RWPE2 (cell line): ENCODE results near the gene TARP.

Source experiments
- ATAC-seq: fragments of 200-7000 bp; cut with Tn5 transposase; 3 replicates; pipeline ENCODE4 v1.9.1; 2021; ENCODE audit warnings: low read depth
- DNase-seq: peaks from one replicate; pipeline ENCODE4 v3.0.0-alpha.2; 2020; ENCODE audit warnings: low spot score
- H3K27ac ChIP-seq: fragments of 450-650 bp; 2 replicates; pipeline ENCODE4 v1.5.1; 2017; ENCODE audit warnings: mild to moderate bottlenecking; ENCODE audit not compliant: poor library complexity, severe bottlenecking
- H3K27me3 ChIP-seq: fragments of 250-450 bp; sonication (Bioruptor Pico); 2 replicates; pipeline ENCODE4 v1.5.1; 2021; ENCODE audit warnings: mild to moderate bottlenecking, moderate library complexity; ENCODE audit not compliant: insufficient read depth, poor library complexity, severe bottlenecking
- H3K36me3 ChIP-seq: fragments of 250-450 bp; sonication (Bioruptor Pico); 2 replicates; pipeline ENCODE4 v1.5.1; 2020; ENCODE audit warnings: low read depth, mild to moderate bottlenecking, moderate library complexity
- H3K4me1 ChIP-seq: fragments of 250-450 bp; sonication (Bioruptor Pico); 2 replicates; pipeline ENCODE4 v1.5.1; 2021; ENCODE audit warnings: mild to moderate bottlenecking, moderate library complexity; ENCODE audit not compliant: insufficient read depth, poor library complexity, severe bottlenecking
- H3K4me3 ChIP-seq: fragments of 250-450 bp; sonication (Bioruptor Pico); 2 replicates; pipeline ENCODE4 v1.5.1; 2021; ENCODE audit warnings: mild to moderate bottlenecking, moderate library complexity; ENCODE audit not compliant: severe bottlenecking
- H3K9me3 ChIP-seq: fragments of 250-450 bp; sonication (Bioruptor Pico); 2 replicates; pipeline ENCODE4 v1.5.1; 2021; ENCODE audit warnings: mild to moderate bottlenecking, moderate library complexity; ENCODE audit not compliant: severe bottlenecking
- TF ChIP-seq, protein P1 (sequence below): fragments of 450-650 bp; IDR thresholded peaks from one replicate; pipeline ENCODE4 v1.5.1; 2017; ENCODE audit warnings: mild to moderate bottlenecking, moderate library complexity; ENCODE audit not compliant: poor library complexity, severe bottlenecking

Gene TARP

DNA sequence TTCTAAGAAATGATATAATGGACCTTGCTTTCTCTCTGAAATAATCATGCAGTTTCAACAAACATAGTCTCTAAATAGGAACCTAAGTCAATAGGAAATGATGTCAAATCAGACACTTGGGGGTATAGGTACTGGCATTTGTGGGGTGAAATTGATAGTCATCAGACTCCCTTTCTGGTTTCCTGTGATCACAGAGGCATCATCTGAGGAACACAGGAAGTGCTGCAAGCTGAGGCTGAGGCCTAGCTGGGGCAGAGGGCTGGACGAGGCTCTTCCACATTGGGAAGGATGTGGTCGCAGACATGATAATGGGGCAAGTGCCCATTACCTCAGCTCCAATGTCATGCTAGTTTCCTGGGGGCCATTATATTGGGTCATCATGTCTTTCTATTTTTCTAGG lies 33.5 kb upstream of the TARP start:
- H3K27me3 ChIP-seq, result no peaks in the 10 kb centered on the region
- TF ChIP-seq, protein P1, sequence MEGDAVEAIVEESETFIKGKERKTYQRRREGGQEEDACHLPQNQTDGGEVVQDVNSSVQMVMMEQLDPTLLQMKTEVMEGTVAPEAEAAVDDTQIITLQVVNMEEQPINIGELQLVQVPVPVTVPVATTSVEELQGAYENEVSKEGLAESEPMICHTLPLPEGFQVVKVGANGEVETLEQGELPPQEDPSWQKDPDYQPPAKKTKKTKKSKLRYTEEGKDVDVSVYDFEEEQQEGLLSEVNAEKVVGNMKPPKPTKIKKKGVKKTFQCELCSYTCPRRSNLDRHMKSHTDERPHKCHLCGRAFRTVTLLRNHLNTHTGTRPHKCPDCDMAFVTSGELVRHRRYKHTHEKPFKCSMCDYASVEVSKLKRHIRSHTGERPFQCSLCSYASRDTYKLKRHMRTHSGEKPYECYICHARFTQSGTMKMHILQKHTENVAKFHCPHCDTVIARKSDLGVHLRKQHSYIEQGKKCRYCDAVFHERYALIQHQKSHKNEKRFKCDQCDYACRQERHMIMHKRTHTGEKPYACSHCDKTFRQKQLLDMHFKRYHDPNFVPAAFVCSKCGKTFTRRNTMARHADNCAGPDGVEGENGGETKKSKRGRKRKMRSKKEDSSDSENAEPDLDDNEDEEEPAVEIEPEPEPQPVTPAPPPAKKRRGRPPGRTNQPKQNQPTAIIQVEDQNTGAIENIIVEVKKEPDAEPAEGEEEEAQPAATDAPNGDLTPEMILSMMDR, result no peak
- H3K9me3 ChIP-seq, result no peaks in the 10 kb centered on the region
- H3K4me1 ChIP-seq, result peaks cover under 1% of the 10 kb centered on the region
- H3K27ac ChIP-seq, result no peak overlapping the region
- no peaks in the 10 kb centered on the region for H3K36me3 ChIP-seq
- ATAC-seq, result no peak
- no peak for DNase-seq
- no peak overlapping the region for H3K4me3 ChIP-seq

DNA sequence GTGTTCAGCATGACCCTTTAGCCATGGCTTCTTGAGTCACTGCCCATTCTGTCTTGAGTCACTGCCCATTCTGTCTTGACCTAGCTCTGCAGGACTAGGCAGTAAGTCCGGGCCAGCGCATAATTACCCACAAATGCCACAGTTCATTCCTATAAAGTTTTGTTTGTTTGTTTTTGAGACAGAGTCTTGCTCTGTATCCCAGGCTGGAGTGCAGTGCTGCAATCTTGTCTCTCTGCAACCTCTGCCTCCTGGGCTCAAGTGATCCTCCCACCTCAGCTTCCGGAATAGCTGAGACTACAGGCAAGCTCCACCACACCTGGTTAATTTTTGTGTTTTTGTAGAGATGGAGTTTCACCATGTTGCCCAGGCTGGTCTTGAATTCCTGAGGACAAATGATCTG lies 32.7 kb upstream of the TARP start:
- H3K9me3 ChIP-seq, result no peaks in the 10 kb centered on the region
- DNase-seq (no peak), ATAC-seq (no peak)
- H3K4me3 ChIP-seq, result no peak overlapping the region
- no peaks in the 10 kb centered on the region for H3K27me3 ChIP-seq
- H3K36me3 ChIP-seq, result no peaks in the 10 kb centered on the region
- no peak overlapping the region for H3K27ac ChIP-seq
- no peaks in the 10 kb centered on the region for H3K4me1 ChIP-seq
- TF ChIP-seq, protein P1, result no peak

DNA sequence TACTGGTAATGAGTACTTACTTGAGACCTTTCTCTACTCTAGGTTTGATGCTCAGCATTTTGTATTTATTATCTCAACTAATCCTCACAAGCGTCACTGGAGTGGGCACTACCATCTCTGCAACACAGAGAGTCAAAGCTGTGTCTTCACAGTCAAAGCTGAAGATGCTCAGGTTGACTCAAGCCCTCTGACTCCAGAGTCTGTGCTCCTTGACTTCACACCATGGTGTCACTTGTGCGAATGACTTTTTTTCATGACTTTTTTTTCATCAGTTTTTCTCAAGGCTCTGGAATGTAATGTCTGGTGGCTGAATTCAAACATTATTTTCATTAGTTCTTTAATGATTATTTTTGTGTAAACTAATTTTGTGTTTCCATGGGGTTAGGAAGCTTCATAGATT lies 30.4 kb upstream of the TARP start:
- H3K9me3 ChIP-seq, result no peaks in the 10 kb centered on the region
- H3K36me3 ChIP-seq, result no peaks in the 10 kb centered on the region
- TF ChIP-seq, protein P1, result no peak
- DNase-seq (no peak), ATAC-seq (no peak)
- peaks cover 5% of the 10 kb centered on the region for H3K27me3 ChIP-seq
- H3K4me1 ChIP-seq, result no peaks in the 10 kb centered on the region
- no peak overlapping the region for H3K27ac ChIP-seq
- no peak overlapping the region for H3K4me3 ChIP-seq

DNA sequence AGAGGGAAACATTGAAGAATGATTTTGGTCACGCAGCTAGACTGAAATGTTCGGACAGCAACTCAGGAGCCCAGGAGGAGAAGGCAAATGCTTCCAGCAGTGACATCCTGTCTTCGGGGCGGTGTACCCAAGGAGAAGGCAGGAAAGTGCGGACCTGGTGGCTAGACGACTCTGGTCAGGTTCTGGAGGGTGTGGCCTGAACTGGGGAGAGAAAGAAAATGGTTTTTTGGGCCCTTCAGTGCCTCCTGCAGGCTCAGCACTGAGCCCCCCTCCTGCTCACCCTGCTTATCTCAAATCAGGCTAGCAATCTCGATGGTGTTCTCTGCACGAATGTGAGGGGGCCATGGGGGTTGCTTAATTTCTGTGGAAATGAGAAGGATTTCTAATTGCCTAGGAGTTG lies 26.7 kb upstream of the TARP start:
- TF ChIP-seq, protein P1, result no peak
- Histone ChIP-seq H3K27ac (no peak overlapping the region), H3K4me3 (no peak overlapping the region), H3K36me3 (no peaks in the 10 kb centered on the region), H3K27me3 (peaks cover 5% of the 10 kb centered on the region), H3K9me3 (no peaks in the 10 kb centered on the region), H3K4me1 (no peaks in the 10 kb centered on the region)
- ATAC-seq (no peak), DNase-seq (no peak)

DNA sequence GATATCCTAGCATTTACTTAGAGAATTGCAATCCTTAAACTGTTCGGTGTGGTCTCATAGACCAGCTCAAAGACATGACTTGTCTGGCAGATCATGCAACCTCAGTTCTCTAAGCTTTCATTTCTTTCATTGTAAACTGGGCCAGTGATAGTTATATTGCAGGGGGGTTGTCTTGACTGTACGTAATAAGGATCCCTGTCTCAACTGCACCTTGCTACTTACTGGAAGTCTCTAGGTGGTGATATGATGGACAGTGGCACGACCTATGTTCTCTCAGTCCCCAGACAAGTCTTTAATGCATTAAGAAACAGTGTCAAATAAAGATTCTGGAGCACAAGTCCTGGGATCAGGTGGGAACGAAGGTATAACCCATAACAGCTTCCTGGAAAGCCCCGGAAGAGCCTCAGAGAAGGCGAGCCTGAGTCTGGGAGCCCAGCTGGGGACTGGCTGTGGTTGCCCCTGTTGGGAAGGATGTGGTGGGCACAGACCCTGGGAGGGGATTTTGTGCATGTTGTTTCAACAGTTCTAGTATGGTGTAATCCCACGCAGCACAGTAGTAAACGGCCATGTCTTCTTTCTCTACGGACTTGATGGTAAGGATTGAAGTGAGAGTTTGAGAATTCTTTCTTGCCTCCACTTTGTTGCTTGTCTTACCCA lies 26.0 kb upstream of the TARP start:
- Histone ChIP-seq H3K27ac (no peak overlapping the region), H3K4me1 (no peaks in the 10 kb centered on the region), H3K36me3 (no peaks in the 10 kb centered on the region), H3K9me3 (no peaks in the 10 kb centered on the region), H3K27me3 (peaks cover 5% of the 10 kb centered on the region), H3K4me3 (no peak overlapping the region)
- DNase-seq, result no peak
- TF ChIP-seq, protein P1, result no peak
- no peak for ATAC-seq
